GM12878 (cell line): ENCODE measurements around the gene CSTPP1. TPM values are rescaled to one million over a fixed set of nuclear protein-coding genes. Genes with fewer than 3 reads are reported as not detected.

Source experiments
- ATAC-seq: fragments of 200-7000 bp; cut with Tn5 transposase; 3 replicates; pipeline ENCODE4 v1.9.1; 2020; ENCODE audit warnings: mild to moderate bottlenecking, moderate library complexity
- BruUV-seq: library from RNA; stranded (reverse); fragments of 400-500 nt; replicated peaks from 2 replicates; lab custom pipeline; 2021; lab: Mats Ljungman, UMichigan
- CTCF ChIA-PET: fragments of 300-600 bp; sonication (Branson Sonifier 250); formaldehyde crosslinking; extraction: SDS; loops from one replicate; lab custom pipeline; 2021; ENCODE audit warnings: inconsistent platforms; lab: Yijun Ruan, JAX
- POLR2A ChIA-PET: fragments of 350-600 bp; formaldehyde crosslinking; extraction: SDS; loops from one replicate; lab custom pipeline; 2021; ENCODE audit warnings: inconsistent platforms; lab: Charles Lee
- RAD21 ChIA-PET: fragments of 300-600 bp; sonication (Branson Sonifier 250); formaldehyde crosslinking; loops from one replicate; lab custom pipeline; 2023; ENCODE audit warnings: antibody characterized with exemption; ENCODE audit not compliant: unreplicated experiment; lab: Charles Lee
- SMC1A ChIA-PET: fragments of 300-600 bp; sonication (Branson Sonifier 250); formaldehyde crosslinking; loops from one replicate; lab custom pipeline; 2023; ENCODE audit not compliant: unreplicated experiment, uncharacterized antibody; lab: Charles Lee
- DNase-seq: peaks from one replicate; pipeline ENCODE4 v3.0.0-alpha.2; 2011; ENCODE audit warnings: low read depth, low spot score
- FAIRE-seq: peaks from 3 replicates; lab custom pipeline; 2011; peaks lifted over from hg19 to GRCh38; lab: Jason Lieb, UNC
- H2AFZ ChIP-seq: 2 replicates; pipeline ENCODE4 v1.6.0; 2011; ENCODE audit warnings: low read depth, low read length, control low read depth; ENCODE audit not compliant: control insufficient read depth
- H3K27ac ChIP-seq: 2 replicates; pipeline ENCODE4 v1.5.1; 2011; ENCODE audit warnings: control low read depth; ENCODE audit not compliant: control insufficient read depth, insufficient read depth
- H3K27me3 ChIP-seq, 2 experiments: replicated peaks in 1 of 2; 2 replicates each; pipeline versions ENCODE4 v1.6.0 to v1.6.1; 2011; ENCODE audit warnings: low read length in 1 of 2; ENCODE audit not compliant: control insufficient read depth in 2 of 2, insufficient read depth in 2 of 2
- H3K36me3 ChIP-seq, 2 experiments: 2 replicates each; pipeline ENCODE4 v1.5.1; 2011; ENCODE audit warnings: low read length in 1 of 2; ENCODE audit not compliant: control insufficient read depth in 2 of 2, insufficient read depth in 2 of 2
- H3K4me1 ChIP-seq: 2 replicates; pipeline ENCODE4 v1.6.1; 2011; ENCODE audit warnings: mild to moderate bottlenecking, low read length, moderate library complexity, mixed read lengths; ENCODE audit not compliant: control insufficient read depth, insufficient read depth
- H3K4me2 ChIP-seq: 2 replicates; pipeline ENCODE4 v1.6.0; 2011; ENCODE audit warnings: control low read depth; ENCODE audit not compliant: control insufficient read depth, insufficient read depth
- H3K4me3 ChIP-seq: fragments of 200-600 bp; sonication (generic); 2 replicates; pipeline ENCODE4 v1.5.1; 2016
- H3K79me2 ChIP-seq: 2 replicates; pipeline ENCODE4 v1.6.0; 2011; ENCODE audit warnings: low read length; ENCODE audit not compliant: control insufficient read depth, insufficient read depth
- H3K9ac ChIP-seq: 2 replicates; pipeline ENCODE4 v1.8.0; 2011; ENCODE audit warnings: low read length, control low read depth, mixed read lengths; ENCODE audit not compliant: control insufficient read depth, insufficient read depth
- H3K9me3 ChIP-seq: replicated peaks from 3 replicates; pipeline ENCODE4 v1.5.1; 2011; ENCODE audit warnings: mild to moderate bottlenecking, low read length; ENCODE audit not compliant: control insufficient read depth, insufficient read depth
- H4K20me1 ChIP-seq: 2 replicates; pipeline ENCODE4 v1.6.0; 2011; ENCODE audit not compliant: control insufficient read depth, insufficient read depth
- CREB1 ChIP-seq: IDR thresholded peaks from 2 replicates; pipeline ENCODE4 v1.6.1; 2012; ENCODE audit warnings: low read depth, mild to moderate bottlenecking, inconsistent platforms
- EZH2 ChIP-seq: IDR thresholded peaks from 2 replicates; pipeline ENCODE4 v1.6.1; 2012; ENCODE audit warnings: low read depth, mild to moderate bottlenecking, control low read depth, inconsistent platforms, low read length, borderline replicate concordance; ENCODE audit not compliant: control insufficient read depth
- LARP7 ChIP-seq: fragments of 450-650 bp; IDR thresholded peaks from 2 replicates; pipeline ENCODE4 v1.6.1; 2017; ENCODE audit warnings: mild to moderate bottlenecking
- NRF1 ChIP-seq: conservative IDR thresholded peaks from 2 replicates; pipeline ENCODE4 v1.6.1; 2011; ENCODE audit warnings: mild to moderate bottlenecking, low read depth, low read length, improper control_type of control experiment
- POU2F2 ChIP-seq: IDR thresholded peaks from 3 replicates; pipeline ENCODE4 v1.6.1; 2011; ENCODE audit warnings: low read depth, mild to moderate bottlenecking, low read length, borderline replicate concordance
- RAD21 ChIP-seq: IDR thresholded peaks from 2 replicates; pipeline ENCODE4 v1.6.1; 2011; ENCODE audit warnings: mild to moderate bottlenecking, low read depth, low read length, moderate library complexity; ENCODE audit not compliant: insufficient read depth
- RB1 ChIP-seq: fragments of 450-650 bp; formaldehyde crosslinking; IDR thresholded peaks from 2 replicates; pipeline ENCODE4 v1.6.1; 2017; ENCODE audit warnings: mild to moderate bottlenecking, borderline replicate concordance
- RBBP5 ChIP-seq: fragments of 200-600 bp; sonication (generic); conservative IDR thresholded peaks from 2 replicates; pipeline ENCODE4 v1.6.1; 2016
- SMAD5 ChIP-seq: IDR thresholded peaks from 2 replicates; pipeline ENCODE4 v1.6.1; 2016; ENCODE audit warnings: antibody characterized with exemption, low read depth
- SREBF2 ChIP-seq: IDR thresholded peaks from 2 replicates; pipeline ENCODE4 v1.6.1; 2012; ENCODE audit warnings: mild to moderate bottlenecking, low read length
- SUPT20H ChIP-seq: IDR thresholded peaks from 2 replicates; pipeline ENCODE4 v1.6.1; 2011; ENCODE audit warnings: low read depth, mild to moderate bottlenecking, low read length, moderate library complexity, borderline replicate concordance; ENCODE audit not compliant: control insufficient read depth
- TCF7 ChIP-seq: IDR thresholded peaks from 2 replicates; pipeline ENCODE4 v1.6.1; 2014; ENCODE audit warnings: antibody characterized with exemption, borderline replicate concordance
- ZNF274 ChIP-seq: IDR thresholded peaks from one replicate; pipeline ENCODE4 v1.8.0; 2011; ENCODE audit not compliant: insufficient read length, insufficient read depth
- WGBS: methylation state at CpG from one replicate; pipeline ENCODE4 v1.1.6; 2016; ENCODE audit warnings: low lambda C conversion rate; ENCODE audit not compliant: insufficient replicate concordance, insufficient coverage; ENCODE audit errors: missing lambda C conversion rate; 5-methylcytosine and 5-hydroxymethylcytosine counted together
- in situ Hi-C: fragments of 300-500 bp; cut with MboI; formaldehyde crosslinking; loops from 9 replicates; pipeline ENCODE4 v1.14.3; 2018; ENCODE audit warnings: mixed read lengths
- intact Hi-C: fragments of 100-400 bp; cut with micrococcal nuclease; formaldehyde crosslinking; loops from one replicate; pipeline ENCODE4 v1.14.2; 2022; ENCODE audit not compliant: unreplicated experiment
- polyA plus RNA-seq, 11 experiments: library from polyadenylated mRNA; depleted of rRNA in 4 of 11; unstranded in 6 of 11; stranded (reverse) in 5 of 11; fragments of >200 nt; fragmentation: Nextera tagmentation in 4 of 11; fragmentation: Illumina TruSeq in 1 of 11; extraction: Ambion mirVana in 4 of 11; extraction: Trizol in 1 of 11; gene quantifications; 1 replicate in 1 of 11; 2 replicates in 10 of 11; pipeline versions ENCODE4 v1.2.1 to v1.2.3, GENCODE V29; 2011 to 2016; ENCODE audit warnings: inconsistent platforms in 2 of 11, missing spikeins in 2 of 11, low read depth in 1 of 11
- total RNA-seq, 4 experiments: library from RNA; depleted of rRNA in 3 of 4; stranded (reverse); fragments of >200 nt in 3 of 4; fragmentation: Illumina TruSeq in 1 of 4; extraction: Trizol in 1 of 4; gene quantifications; 2 replicates each; pipeline versions ENCODE4 v1.2.1 to v1.2.3, GENCODE V29; 2013 to 2021
- TF ChIP-seq, protein P1 (sequence below): IDR thresholded peaks from 2 replicates; pipeline ENCODE4 v1.6.1; 2011; ENCODE audit warnings: borderline replicate concordance, low read depth, mild to moderate bottlenecking, moderate library complexity, low read length; ENCODE audit not compliant: insufficient read depth, poor library complexity, severe bottlenecking
- TF ChIP-seq, protein P2 (sequence below): fragments of 450-650 bp; IDR thresholded peaks from 2 replicates; pipeline ENCODE4 v1.6.1; 2014; ENCODE audit warnings: mild to moderate bottlenecking
- TF ChIP-seq, protein P3 (sequence below): fragments of 450-650 bp; IDR thresholded peaks from 2 replicates; pipeline ENCODE4 v1.6.1; 2016; ENCODE audit warnings: mild to moderate bottlenecking
- TF ChIP-seq, protein P4 (sequence below): fragments of 450-650 bp; conservative IDR thresholded peaks from 2 replicates; pipeline ENCODE4 v1.6.1; 2017; ENCODE audit warnings: mild to moderate bottlenecking, moderate library complexity

Gene CSTPP1
- total and polyA plus RNA-seq, 10 of the 15 experiments (the other 5 are each of a cell fraction or from before 2014, with no cell fraction given), result 7.1 to 23.4 (median 17.5) TPM

DNA sequence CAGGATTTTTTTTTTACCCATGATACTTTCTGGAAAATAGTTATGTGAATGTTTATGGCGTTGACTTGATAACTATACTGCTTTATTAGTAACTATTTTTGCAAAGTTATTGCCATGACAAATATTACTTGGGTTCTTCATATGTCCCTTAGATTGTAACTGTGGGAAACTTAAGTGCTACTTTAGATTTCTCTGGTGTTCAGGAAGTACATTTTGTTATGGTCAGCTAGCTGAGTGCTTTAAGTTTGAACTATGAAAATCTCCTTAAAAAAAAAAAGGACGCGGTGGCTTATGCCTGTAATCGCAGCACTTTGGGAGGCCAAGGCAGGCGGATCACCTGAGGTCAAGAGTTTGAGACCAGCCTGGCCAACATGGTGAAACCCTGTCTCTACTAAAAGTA is 42.8 kb downstream of the CSTPP1 start (continued):
- TF ChIP-seq, protein P1, sequence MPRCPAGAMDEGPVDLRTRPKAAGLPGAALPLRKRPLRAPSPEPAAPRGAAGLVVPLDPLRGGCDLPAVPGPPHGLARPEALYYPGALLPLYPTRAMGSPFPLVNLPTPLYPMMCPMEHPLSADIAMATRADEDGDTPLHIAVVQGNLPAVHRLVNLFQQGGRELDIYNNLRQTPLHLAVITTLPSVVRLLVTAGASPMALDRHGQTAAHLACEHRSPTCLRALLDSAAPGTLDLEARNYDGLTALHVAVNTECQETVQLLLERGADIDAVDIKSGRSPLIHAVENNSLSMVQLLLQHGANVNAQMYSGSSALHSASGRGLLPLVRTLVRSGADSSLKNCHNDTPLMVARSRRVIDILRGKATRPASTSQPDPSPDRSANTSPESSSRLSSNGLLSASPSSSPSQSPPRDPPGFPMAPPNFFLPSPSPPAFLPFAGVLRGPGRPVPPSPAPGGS, result no peak
- TF ChIP-seq RB1 (no peak), SREBF2 (no peak), SMAD5 (no peak), POU2F2 (no peak), EZH2 (no peak), ZNF274 (no peak), NRF1 (no peak), RBBP5 (no peak), RAD21 (no peak)

DNA sequence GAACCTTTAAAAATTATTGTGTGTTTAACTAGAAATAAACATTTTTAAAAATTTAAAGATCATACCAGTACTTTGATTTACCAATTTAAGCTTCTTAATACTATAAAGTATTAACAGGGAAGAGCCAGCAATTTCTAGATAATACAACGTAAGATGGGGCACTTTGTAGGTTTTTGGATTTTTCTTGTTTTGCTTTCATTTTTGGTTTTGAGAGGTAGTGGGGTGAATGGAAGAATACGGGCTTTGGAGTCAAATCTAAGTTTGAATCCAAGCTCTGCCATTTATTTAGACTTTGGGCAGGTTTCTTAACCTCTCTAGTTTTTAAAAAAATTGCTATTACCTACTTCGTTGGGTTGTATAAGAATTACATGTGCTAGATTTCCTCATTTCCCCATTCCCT is 44.9 kb downstream of the CSTPP1 start:
- SMC1A ChIA-PET, result interaction anchor here (0.6 to 2.1 kb wide), 5 partner anchors 15 to 1204 kb away, joined by 3 to 6 read pairs (median 4); no protein-coding TSS in a partner anchor
- TF ChIP-seq LARP7, result no peak
- TF ChIP-seq, protein P2, sequence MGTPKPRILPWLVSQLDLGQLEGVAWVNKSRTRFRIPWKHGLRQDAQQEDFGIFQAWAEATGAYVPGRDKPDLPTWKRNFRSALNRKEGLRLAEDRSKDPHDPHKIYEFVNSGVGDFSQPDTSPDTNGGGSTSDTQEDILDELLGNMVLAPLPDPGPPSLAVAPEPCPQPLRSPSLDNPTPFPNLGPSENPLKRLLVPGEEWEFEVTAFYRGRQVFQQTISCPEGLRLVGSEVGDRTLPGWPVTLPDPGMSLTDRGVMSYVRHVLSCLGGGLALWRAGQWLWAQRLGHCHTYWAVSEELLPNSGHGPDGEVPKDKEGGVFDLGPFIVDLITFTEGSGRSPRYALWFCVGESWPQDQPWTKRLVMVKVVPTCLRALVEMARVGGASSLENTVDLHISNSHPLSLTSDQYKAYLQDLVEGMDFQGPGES, result no peak
- TF ChIP-seq, protein P3, sequence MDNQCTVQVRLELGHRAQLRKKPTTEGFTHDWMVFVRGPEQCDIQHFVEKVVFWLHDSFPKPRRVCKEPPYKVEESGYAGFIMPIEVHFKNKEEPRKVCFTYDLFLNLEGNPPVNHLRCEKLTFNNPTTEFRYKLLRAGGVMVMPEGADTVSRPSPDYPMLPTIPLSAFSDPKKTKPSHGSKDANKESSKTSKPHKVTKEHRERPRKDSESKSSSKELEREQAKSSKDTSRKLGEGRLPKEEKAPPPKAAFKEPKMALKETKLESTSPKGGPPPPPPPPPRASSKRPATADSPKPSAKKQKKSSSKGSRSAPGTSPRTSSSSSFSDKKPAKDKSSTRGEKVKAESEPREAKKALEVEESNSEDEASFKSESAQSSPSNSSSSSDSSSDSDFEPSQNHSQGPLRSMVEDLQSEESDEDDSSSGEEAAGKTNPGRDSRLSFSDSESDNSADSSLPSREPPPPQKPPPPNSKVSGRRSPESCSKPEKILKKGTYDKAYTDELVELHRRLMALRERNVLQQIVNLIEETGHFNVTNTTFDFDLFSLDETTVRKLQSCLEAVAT, result no peak
- no peak for TF ChIP-seq CREB1
- TF ChIP-seq SUPT20H, result no peak
- no peak for TF ChIP-seq TCF7
- TF ChIP-seq, protein P4, sequence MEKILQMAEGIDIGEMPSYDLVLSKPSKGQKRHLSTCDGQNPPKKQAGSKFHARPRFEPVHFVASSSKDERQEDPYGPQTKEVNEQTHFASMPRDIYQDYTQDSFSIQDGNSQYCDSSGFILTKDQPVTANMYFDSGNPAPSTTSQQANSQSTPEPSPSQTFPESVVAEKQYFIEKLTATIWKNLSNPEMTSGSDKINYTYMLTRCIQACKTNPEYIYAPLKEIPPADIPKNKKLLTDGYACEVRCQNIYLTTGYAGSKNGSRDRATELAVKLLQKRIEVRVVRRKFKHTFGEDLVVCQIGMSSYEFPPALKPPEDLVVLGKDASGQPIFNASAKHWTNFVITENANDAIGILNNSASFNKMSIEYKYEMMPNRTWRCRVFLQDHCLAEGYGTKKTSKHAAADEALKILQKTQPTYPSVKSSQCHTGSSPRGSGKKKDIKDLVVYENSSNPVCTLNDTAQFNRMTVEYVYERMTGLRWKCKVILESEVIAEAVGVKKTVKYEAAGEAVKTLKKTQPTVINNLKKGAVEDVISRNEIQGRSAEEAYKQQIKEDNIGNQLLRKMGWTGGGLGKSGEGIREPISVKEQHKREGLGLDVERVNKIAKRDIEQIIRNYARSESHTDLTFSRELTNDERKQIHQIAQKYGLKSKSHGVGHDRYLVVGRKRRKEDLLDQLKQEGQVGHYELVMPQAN, result no peak

More for the DNA sequence above, 44.9 kb downstream of the CSTPP1 start:
- Histone ChIP-seq H4K20me1 (no peaks in the 10 kb centered on the region), H3K27me3 (no peaks in the 10 kb centered on the region), H3K4me1 (no peaks in the 10 kb centered on the region), H3K4me3 (no peak overlapping the region), H3K27ac (no peak overlapping the region), H3K79me2 (no peaks in the 10 kb centered on the region), H3K4me2 (no peak overlapping the region), H3K9ac (no peak overlapping the region), H3K36me3 (no peaks in the 10 kb centered on the region), H3K9me3 (no peaks in the 10 kb centered on the region), H2AFZ (peak overlapping the region; percentile 26; the same call in 1 of the 2 replicates)
- BruUV-seq, result no TSS peak
- no peak for FAIRE-seq
- in situ Hi-C loops, result no loop called here
- ChIA-PET POLR2A (interaction anchor here (1.0 to 1.1 kb wide), 2 partner anchors 10 to 19 kb away, joined by 3 to 5 read pairs; no protein-coding TSS in a partner anchor), RAD21 (interaction anchor here (1.2 kb wide), 1 partner anchor 20 kb away, joined by 3 read pairs; no protein-coding TSS in a partner anchor), CTCF (interaction anchor here (1.0 to 1.5 kb wide), 4 partner anchors 17 to 172 kb away, joined by 3 to 4 read pairs (median 3); no protein-coding TSS in a partner anchor)
- intact Hi-C loops, result no loop called here
- peak; percentile 52; the same call in 1 of the 3 replicates for ATAC-seq
- DNase-seq, result no peak
- WGBS, result 71% methylated on average over 3 of the region's 3 CpGs
